H4 (cell line): ENCODE results near the gene NDST1. TPM values are rescaled to one million over a fixed set of nuclear protein-coding genes. Genes with fewer than 3 reads are reported as not detected.
"Not testable (repeated sequence)": the region's sequence is repeated elsewhere in the genome, so short reads cannot be mapped to it uniquely, and the experiment has no call there.

Experiments used
- DNase-seq: peaks from one replicate; pipeline ENCODE4 v3.0.0-alpha.2; 2015; ENCODE audit warnings: low spot score
- total RNA-seq: library from RNA; depleted of rRNA; stranded (reverse); fragments of >200 nt; shearing (Covaris generic); gene quantifications from 2 replicates; pipeline ENCODE4 v1.2.3, GENCODE V29; 2014

The NDST1 gene
- total RNA-seq, 1 experiment from 2014 or later: 26.6 TPM

- DNase-seq: no peak
Observed at GRCh38 chr5:150508277-150508640, 328 bp downstream of the NDST1 start.

DNA sequence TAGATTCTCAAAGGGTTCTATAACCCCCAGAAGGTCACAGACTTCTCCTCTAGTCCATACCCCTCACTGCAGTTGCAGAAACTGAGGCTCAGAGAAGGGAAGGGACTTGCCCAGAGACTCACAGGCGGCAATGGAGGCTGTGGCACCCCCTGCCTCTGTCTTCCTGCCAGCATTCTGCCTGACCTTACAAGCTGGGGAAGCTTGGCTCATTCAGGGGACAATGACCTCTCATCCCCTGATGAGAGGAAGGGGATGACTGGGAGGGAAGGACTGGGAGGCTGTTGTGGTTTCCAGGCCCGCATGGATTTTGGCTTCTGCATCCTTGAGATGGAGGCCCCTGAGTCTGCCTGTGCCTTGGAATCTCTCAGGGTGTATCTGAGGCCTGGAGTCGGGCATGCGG, 897 bp downstream of the NDST1 start:
- DNase-seq: no peak

DNA sequence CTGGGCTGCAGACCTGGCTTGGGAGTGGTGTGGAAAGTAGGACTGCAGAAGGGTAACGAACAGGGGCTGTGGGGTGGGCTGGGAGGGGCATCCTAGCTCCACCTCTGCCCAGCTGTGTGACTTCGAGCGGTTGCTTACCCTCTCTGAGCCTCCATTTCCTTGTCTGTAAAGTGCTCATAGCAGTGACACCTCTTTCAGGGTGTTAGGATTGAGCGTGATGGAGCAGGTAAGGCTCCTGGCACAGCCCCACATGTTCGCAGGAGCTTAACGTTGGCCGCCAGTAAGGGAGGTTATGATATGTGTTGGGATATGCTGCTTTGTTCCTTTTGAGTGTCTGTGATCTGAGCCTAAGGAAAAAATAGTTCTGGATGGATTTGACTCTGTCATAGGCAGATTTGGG, 2.1 kb downstream of the NDST1 start:
- no peak for DNase-seq

GRCh38 chr5:150510460-150511263, 2.7 kb downstream of the NDST1 start:
- DNase-seq: no peak

- DNase-seq: peak; percentile 46
Observed at GRCh38 chr5:150511578-150512367, 3.8 kb downstream of the NDST1 start.

GRCh38 chr5:150512368-150512747, 4.4 kb downstream of the NDST1 start:
- DNase-seq: no peak

- DNase-seq: no peak
Observed at GRCh38 chr5:150513375-150514309, 5.7 kb downstream of the NDST1 start.

- DNase-seq: no peak
Observed at GRCh38 chr5:150514708-150515211, 6.8 kb downstream of the NDST1 start.

DNA sequence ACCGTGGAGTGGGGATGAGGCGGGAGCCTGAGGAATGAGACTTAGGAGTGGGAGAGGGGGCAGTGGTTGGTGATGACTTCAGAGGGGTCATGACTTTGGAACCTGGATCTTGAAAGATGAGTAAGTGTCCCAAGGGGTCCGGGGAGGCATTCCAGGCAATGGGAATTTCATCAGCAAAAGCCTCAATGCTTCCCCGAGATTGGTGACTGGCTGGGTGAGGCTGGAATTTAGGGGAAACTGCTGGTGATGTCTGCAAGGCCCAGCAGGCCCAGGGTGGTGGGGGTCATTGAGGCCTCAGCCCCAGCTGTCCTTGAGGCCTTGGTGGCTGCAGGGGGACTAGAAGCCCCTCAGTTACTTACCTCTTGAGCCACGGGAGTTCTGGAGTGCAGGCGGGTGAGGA, 7.5 kb downstream of the NDST1 start:
- DNase-seq: no peak

DNA sequence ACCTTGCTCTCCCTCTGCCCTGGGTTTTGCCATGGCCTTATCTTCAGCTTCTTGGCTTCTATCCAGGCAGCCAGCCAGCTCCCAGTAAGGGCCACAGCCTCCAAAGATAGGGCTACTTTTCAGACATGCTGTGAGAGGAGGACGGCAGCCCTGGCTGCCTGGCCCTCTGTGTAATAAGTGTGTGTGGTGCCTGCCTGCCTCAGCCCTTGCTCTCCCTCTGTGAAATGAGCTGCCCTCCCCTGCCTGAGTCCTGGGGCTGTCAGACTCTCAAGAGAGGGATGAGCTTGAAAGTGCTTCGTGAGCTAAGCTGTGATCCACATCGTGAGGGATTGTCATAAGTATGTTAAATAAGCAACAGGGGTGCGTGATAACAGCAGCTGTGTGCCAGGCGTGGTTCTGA, 8.1 kb downstream of the NDST1 start:
- peak; percentile 27 for DNase-seq

GRCh38 chr5:150517272-150518152, 9.6 kb downstream of the NDST1 start:
- peak; percentile 51 for DNase-seq

DNA sequence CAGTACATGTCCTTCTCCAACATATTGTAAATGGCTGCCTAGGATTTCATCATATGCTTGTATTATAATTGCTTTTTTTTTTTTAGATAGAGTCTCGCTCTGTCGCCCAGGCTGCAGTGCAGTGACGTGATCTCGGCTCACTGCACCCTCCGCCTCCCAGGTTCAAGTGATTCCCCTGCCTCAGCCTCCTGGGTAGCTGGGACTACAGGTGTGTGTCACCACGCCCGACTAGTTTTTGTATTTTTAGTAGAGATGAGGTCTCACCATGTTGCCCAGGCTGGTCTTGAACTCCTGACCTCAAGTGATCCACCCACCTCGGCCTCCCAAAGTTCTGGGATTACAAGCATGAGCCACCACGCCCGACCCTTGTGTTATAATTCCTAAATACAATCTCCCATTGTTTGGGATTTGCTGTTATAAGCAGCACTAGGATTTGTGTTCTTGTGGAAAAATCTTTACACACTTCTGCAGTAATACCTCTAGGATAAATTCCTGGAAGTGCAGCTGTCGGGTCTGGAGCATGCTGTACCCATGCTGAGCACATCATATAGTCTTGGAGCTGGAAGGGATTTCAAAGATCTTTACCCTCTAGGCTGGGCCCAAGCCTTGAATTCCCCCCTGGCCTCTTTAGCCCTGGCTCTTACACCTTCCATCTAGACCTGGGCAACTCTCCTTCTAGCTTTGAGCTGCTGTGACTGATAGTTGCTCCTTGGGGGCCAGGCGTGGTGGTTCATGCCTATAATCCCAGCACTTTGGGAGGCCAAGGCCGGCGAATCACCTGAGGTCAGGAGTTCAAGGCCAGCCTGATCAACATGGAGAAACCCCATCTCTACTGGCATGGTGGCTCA, 11.0 kb downstream of the NDST1 start:
- not testable (repeated sequence) for DNase-seq

DNA sequence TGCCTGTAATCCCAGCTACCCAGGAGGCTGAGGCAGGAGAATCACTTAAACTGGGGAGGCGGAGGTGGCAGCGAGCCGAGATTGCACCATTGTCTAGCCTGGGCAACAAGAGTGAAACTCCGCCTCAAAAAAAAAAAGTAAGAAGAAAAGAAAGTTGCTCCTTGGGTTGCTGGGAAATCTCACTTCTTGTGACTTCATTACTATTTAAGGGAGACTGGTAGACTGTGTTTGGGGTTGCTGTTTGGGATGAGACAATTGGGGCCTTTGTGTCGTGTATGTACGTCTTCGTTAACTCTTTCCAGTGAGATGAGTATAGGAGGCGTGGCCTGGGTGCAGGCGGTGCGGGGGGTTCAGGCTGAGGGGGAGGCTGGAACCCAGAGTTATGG, 11.6 kb downstream of the NDST1 start:
- no peak for DNase-seq

GRCh38 chr5:150519978-150520377, 12.0 kb downstream of the NDST1 start:
- no peak for DNase-seq

GRCh38 chr5:150520747-150521521, 13.0 kb downstream of the NDST1 start:
- DNase-seq: no peak

DNA sequence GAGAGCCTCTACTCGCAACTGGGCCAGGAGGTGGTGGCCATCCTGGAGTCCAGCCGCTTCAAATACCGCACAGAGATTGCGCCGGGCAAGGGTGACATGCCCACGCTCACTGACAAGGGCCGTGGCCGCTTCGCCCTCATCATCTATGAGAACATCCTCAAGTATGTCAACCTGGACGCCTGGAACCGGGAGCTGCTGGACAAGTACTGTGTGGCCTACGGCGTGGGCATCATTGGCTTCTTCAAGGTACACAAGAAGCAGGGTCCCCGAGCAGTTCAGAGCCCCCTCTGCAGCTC, 13.5 kb downstream of the NDST1 start:
- DNase-seq: no peak

- DNase-seq: no peak
Observed at GRCh38 chr5:150521939-150522503, 14.1 kb downstream of the NDST1 start.

- no peak for DNase-seq
Observed at GRCh38 chr5:150522504-150523414, 14.8 kb downstream of the NDST1 start.
